K562 (cell line): Measurements from ENCODE around the gene PTCH2. TPM values are rescaled to one million over a fixed set of nuclear protein-coding genes. Genes with fewer than 3 reads are reported as not detected.
A peak's percentile ranks its signal among the peaks of the same experiment; 100 is the strongest.

Experiments used
- AFF4 ChIP-seq: sonication (generic); formaldehyde crosslinking; IDR thresholded peaks from 2 replicates; pipeline ENCODE4 v1.8.0; 2023; ENCODE audit warnings: mild to moderate bottlenecking, missing genetic modification reagents
- CAMTA2 ChIP-seq: fragments of 250-450 bp; sonication (Bioruptor Pico); conservative IDR thresholded peaks from 2 replicates; pipeline ENCODE4 v1.5.1; 2022
- CBX3 ChIP-seq, 2 experiments: IDR thresholded peaks; 1 replicate in 1 of 2; 2 replicates in 1 of 2; pipeline ENCODE4 v1.6.1; 2012; ENCODE audit warnings: inconsistent platforms in 2 of 2, low read length in 2 of 2, borderline replicate concordance in 1 of 2, control low read depth in 1 of 2
- CHD4 ChIP-seq: fragments of 200-600 bp; sonication (generic); IDR thresholded peaks from 3 replicates; pipeline ENCODE4 v1.6.1; 2012; ENCODE audit warnings: low read depth, mild to moderate bottlenecking, mixed read lengths, low read length, inconsistent platforms; ENCODE audit not compliant: insufficient read depth, insufficient replicate concordance, poor library complexity, severe bottlenecking
- E2F3 ChIP-seq: fragments of 250-450 bp; sonication (Bioruptor Pico); IDR thresholded peaks from 2 replicates; pipeline ENCODE4 v1.4.0; 2020; ENCODE audit warnings: mild to moderate bottlenecking
- ESRRA ChIP-seq: fragments of 450-650 bp; IDR thresholded peaks from 2 replicates; pipeline ENCODE4 v1.6.1; 2014; ENCODE audit warnings: low read depth, mild to moderate bottlenecking, moderate library complexity, borderline replicate concordance
- HDGF ChIP-seq: fragments of 450-650 bp; IDR thresholded peaks from 2 replicates; pipeline ENCODE4 v1.6.1; 2016
- HNRNPL ChIP-seq: fragments of 200-400 bp; formaldehyde crosslinking; IDR thresholded peaks from 2 replicates; pipeline ENCODE4 v1.6.1; 2017; ENCODE audit warnings: low read depth, mild to moderate bottlenecking, low read length
- MBD2 ChIP-seq: sonication (generic); IDR thresholded peaks from 2 replicates; pipeline ENCODE4 v1.6.1; 2016; ENCODE audit warnings: low read depth, borderline replicate concordance
- NFE2L1 ChIP-seq: fragments of 450-650 bp; IDR thresholded peaks from 2 replicates; pipeline ENCODE4 v1.6.1; 2016; ENCODE audit warnings: missing genetic modification characterization, low read depth, mild to moderate bottlenecking, missing compliant biosample characterization, moderate library complexity, borderline replicate concordance
- NFRKB ChIP-seq: fragments of 450-650 bp; IDR thresholded peaks from 2 replicates; pipeline ENCODE4 v1.6.1; 2016; ENCODE audit warnings: low read depth
- POU5F1 ChIP-seq: fragments of 150-350 bp; IDR thresholded peaks from 2 replicates; pipeline ENCODE4 v1.6.1; 2014; ENCODE audit warnings: borderline replicate concordance, low read length, low read depth, mild to moderate bottlenecking; ENCODE audit not compliant: partially characterized antibody
- RBFOX2 ChIP-seq: fragments of 200-400 bp; formaldehyde crosslinking; IDR thresholded peaks from 2 replicates; pipeline ENCODE4 v1.6.1; 2017; ENCODE audit warnings: low read depth, mild to moderate bottlenecking, low read length, moderate library complexity
- THRA ChIP-seq: fragments of 450-650 bp; IDR thresholded peaks from 2 replicates; pipeline ENCODE4 v1.6.1; 2017; ENCODE audit warnings: mild to moderate bottlenecking, moderate library complexity
- ZNF3 ChIP-seq: fragments of 250-450 bp; sonication (Bioruptor Pico); IDR thresholded peaks from 2 replicates; pipeline ENCODE4 v1.5.0; 2021; ENCODE audit warnings: mild to moderate bottlenecking, moderate library complexity
- ZNF551 ChIP-seq: fragments of 250-450 bp; sonication (Bioruptor Pico); IDR thresholded peaks from 2 replicates; pipeline ENCODE4 v1.5.0; 2021; ENCODE audit warnings: mild to moderate bottlenecking, moderate library complexity
- ZNF780A ChIP-seq: fragments of 250-450 bp; sonication (Bioruptor Pico); IDR thresholded peaks from 2 replicates; pipeline ENCODE4 v1.5.0; 2021; ENCODE audit warnings: mild to moderate bottlenecking
- polyA plus RNA-seq, 8 experiments: library from polyadenylated mRNA; depleted of rRNA in 4 of 8; stranded (reverse) in 5 of 8; unstranded in 3 of 8; fragments of >200 nt; fragmentation: Nextera tagmentation in 2 of 8; fragmentation: Illumina TruSeq in 1 of 8; extraction: Ambion mirVana in 2 of 8; extraction: Trizol in 1 of 8; gene quantifications; 2 replicates each; pipeline versions ENCODE4 v1.2.1 to v1.2.3, GENCODE V29; 2011 to 2014; ENCODE audit warnings: inconsistent platforms in 1 of 8, missing spikeins in 1 of 8
- total RNA-seq, 7 experiments: library from RNA; depleted of rRNA in 6 of 7; stranded (reverse); fragments of >200 nt in 6 of 7; fragmentation: Illumina TruSeq in 2 of 7; extraction: Trizol in 2 of 7; gene quantifications; 2 replicates each; pipeline versions ENCODE4 v1.2.1 to v1.2.3, GENCODE V29; 2011 to 2021; ENCODE audit warnings: low replicate concordance in 1 of 7
- TF ChIP-seq, protein P1 (sequence below): fragments of 250-450 bp; sonication (Bioruptor Pico); IDR thresholded peaks from 2 replicates; pipeline ENCODE4 v1.4.0; 2020; ENCODE audit warnings: mild to moderate bottlenecking, moderate library complexity
- TF ChIP-seq, protein P2 (sequence below): fragments of 450-650 bp; formaldehyde crosslinking; conservative IDR thresholded peaks from 2 replicates; pipeline ENCODE4 v1.4.0; 2022; ENCODE audit warnings: mild to moderate bottlenecking, missing genetic modification characterization

PTCH2 gene
- total and polyA plus RNA-seq, 9 of the 15 experiments (the other 6 are each of a cell fraction or from before 2014, with no cell fraction given) = 0.15 to 27.3 (median 0.48) TPM; not detected in 1

DNA sequence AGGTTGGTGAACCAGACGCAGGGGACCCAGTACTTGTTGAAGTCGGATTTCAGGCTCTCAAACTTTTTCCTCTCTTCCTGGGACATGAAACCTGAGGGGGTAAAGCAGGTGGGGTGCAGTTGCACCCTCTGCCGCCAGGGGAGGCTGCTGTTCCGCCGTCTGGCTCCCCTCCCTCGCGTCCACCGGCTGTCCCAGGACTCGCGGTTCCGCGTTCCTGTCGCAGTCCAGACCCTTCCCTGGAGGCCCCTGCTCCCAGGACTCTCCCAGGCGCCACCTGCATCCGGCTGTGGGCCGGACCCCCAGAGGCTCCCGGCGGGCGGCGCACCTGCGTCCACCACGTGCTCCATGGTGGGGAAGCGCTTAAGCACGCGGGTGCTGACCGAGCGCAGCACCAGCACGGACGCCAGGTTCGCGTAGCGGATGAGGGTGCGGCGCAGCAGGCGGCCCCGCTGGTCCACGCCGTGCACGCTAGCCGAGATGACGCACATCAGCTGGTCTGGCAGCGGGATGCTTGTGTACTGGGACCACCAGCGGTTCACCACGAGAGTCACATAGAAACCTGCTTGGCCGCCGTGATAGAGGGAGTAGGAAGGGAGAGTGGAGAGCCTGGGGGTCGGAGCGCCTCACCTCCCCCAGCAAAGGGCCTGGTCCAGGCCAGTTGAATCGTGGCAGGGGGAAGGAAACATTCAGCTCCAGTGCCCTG, 56.8 kb downstream of the PTCH2 start (continued):
- TF ChIP-seq, protein P1, sequence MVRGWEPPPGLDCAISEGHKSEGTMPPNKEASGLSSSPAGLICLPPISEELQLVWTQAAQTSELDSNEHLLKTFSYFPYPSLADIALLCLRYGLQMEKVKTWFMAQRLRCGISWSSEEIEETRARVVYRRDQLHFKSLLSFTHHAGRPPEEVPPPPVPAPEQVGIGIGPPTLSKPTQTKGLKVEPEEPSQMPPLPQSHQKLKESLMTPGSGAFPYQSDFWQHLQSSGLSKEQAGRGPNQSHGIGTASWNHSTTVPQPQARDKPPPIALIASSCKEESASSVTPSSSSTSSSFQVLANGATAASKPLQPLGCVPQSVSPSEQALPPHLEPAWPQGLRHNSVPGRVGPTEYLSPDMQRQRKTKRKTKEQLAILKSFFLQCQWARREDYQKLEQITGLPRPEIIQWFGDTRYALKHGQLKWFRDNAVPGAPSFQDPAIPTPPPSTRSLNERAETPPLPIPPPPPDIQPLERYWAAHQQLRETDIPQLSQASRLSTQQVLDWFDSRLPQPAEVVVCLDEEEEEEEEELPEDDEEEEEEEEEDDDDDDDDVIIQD (CRISPR knock-in tag) = no peak
- TF ChIP-seq HDGF (no peak), ZNF551 (CRISPR knock-in tag) (no peak), E2F3 (CRISPR knock-in tag) (no peak), ZNF3 (no peak), CAMTA2 (CRISPR knock-in tag) (no peak), ESRRA (0 out of 2 replicates have a peak, but pooled peaks have one; percentile 14), ZNF780A (CRISPR knock-in tag) (no peak), POU5F1 (no peak), THRA (no peak), HNRNPL (no peak), NFE2L1 (tag) (no peak), CHD4 (peak; percentile 41), NFRKB (no peak), RBFOX2 (peak; percentile 61), AFF4 (no peak), CBX3 (IDR thresholded peaks at IDR 0.05; ENCODE audit: borderline replicate concordance in 1 of 2, low read length in 2 of 2) (peak in 1 of 2 experiments; percentile 24; a peak in 1 of 3 replicates), MBD2 (peak; percentile 33; the same call in 1 of the 2 replicates)
- TF ChIP-seq, protein P2, sequence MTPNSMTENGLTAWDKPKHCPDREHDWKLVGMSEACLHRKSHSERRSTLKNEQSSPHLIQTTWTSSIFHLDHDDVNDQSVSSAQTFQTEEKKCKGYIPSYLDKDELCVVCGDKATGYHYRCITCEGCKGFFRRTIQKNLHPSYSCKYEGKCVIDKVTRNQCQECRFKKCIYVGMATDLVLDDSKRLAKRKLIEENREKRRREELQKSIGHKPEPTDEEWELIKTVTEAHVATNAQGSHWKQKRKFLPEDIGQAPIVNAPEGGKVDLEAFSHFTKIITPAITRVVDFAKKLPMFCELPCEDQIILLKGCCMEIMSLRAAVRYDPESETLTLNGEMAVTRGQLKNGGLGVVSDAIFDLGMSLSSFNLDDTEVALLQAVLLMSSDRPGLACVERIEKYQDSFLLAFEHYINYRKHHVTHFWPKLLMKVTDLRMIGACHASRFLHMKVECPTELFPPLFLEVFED (CRISPR knock-in tag) = no peak
